Measurements from ENCODE around the gene PKM. TPM values are rescaled to one million over a fixed set of nuclear protein-coding genes. Genes with fewer than 3 reads are reported as not detected.
A peak's percentile ranks its signal among the peaks of the same experiment; 100 is the strongest.
"Not testable (repeated sequence)": the region's sequence is repeated elsewhere in the genome, so short reads cannot be mapped to it uniquely, and the experiment has no call there.

The PKM gene
- total and polyA plus RNA-seq, 12 donors, result 396 to 1,308 (median 1,056) TPM

- H3K4me1 ChIP-seq (replicated peaks in 1 of 2), result peaks cover 0 to 20% of the 10 kb centered on the region in 2 donors
- peak overlapping the region in 4 of 5 donors; percentile 38 to 70 (median 46) for H3K27ac ChIP-seq
- no peak overlapping the region for H3K4me3 ChIP-seq
- DNase-seq, result peak; percentile 43 to 74 (median 63)
- intact Hi-C loops (cut with DNase I), result no loop called here
- H3K27me3 ChIP-seq, result no peaks in the 10 kb centered on the region
- no peaks in the 10 kb centered on the region for H3K9me3 ChIP-seq (replicated peaks in 1 of 3)
- TF ChIP-seq, protein P1, sequence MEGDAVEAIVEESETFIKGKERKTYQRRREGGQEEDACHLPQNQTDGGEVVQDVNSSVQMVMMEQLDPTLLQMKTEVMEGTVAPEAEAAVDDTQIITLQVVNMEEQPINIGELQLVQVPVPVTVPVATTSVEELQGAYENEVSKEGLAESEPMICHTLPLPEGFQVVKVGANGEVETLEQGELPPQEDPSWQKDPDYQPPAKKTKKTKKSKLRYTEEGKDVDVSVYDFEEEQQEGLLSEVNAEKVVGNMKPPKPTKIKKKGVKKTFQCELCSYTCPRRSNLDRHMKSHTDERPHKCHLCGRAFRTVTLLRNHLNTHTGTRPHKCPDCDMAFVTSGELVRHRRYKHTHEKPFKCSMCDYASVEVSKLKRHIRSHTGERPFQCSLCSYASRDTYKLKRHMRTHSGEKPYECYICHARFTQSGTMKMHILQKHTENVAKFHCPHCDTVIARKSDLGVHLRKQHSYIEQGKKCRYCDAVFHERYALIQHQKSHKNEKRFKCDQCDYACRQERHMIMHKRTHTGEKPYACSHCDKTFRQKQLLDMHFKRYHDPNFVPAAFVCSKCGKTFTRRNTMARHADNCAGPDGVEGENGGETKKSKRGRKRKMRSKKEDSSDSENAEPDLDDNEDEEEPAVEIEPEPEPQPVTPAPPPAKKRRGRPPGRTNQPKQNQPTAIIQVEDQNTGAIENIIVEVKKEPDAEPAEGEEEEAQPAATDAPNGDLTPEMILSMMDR (IDR thresholded peaks at IDR 0.05), result no peak
- TF ChIP-seq POLR2A (IDR thresholded peaks at IDR 0.05), result no peak
- H3K36me3 ChIP-seq (replicated peaks in 1 of 2), result no peaks in the 10 kb centered on the region
Measured at GRCh38 chr15:72276326-72276700, 45.3 kb upstream of the PKM start.

GRCh38 chr15:72275635-72276325 is 44.8 kb upstream of the PKM start:
- Histone ChIP-seq H3K27ac (peak overlapping the region in 4 of 5 donors; percentile 38 to 70 (median 46)), H3K4me1 (replicated peaks in 1 of 2) (peaks cover 0 to 25% of the 10 kb centered on the region in 2 donors)
- intact Hi-C loops (cut with DNase I); DNase-seq; H3K36me3 ChIP-seq (replicated peaks in 1 of 2); H3K4me3 ChIP-seq; H3K9me3 ChIP-seq (replicated peaks in 1 of 3); H3K27me3 ChIP-seq: not testable (repeated sequence)

- H3K27ac ChIP-seq, result peak overlapping the region in 4 of 5 donors; percentile 18 to 94 (median 74)
- 45 to 57% (median 52%) methylated on average over 10 of the region's 10 CpGs for WGBS, 4 donors
- no peak for TF ChIP-seq POLR2A (IDR thresholded peaks at IDR 0.05)
- TF ChIP-seq, protein P1 (IDR thresholded peaks at IDR 0.05), result no peak
- peaks cover 0 to 30% of the 10 kb centered on the region in 2 donors for H3K4me1 ChIP-seq (replicated peaks in 1 of 2)
- no peaks in the 10 kb centered on the region for H3K27me3 ChIP-seq
- H3K4me3 ChIP-seq, result peak overlapping the region in 2 of 4 donors; percentile 30 to 75
- H3K9me3 ChIP-seq (replicated peaks in 1 of 3), result no peaks in the 10 kb centered on the region
- DNase-seq, result no peak
- intact Hi-C loops (cut with DNase I), result no loop called here
- peaks cover 0 to 5% of the 10 kb centered on the region in 2 donors for H3K36me3 ChIP-seq (replicated peaks in 1 of 2)
Measured at GRCh38 chr15:72272997-72273352, 42.0 kb upstream of the PKM start.

DNA sequence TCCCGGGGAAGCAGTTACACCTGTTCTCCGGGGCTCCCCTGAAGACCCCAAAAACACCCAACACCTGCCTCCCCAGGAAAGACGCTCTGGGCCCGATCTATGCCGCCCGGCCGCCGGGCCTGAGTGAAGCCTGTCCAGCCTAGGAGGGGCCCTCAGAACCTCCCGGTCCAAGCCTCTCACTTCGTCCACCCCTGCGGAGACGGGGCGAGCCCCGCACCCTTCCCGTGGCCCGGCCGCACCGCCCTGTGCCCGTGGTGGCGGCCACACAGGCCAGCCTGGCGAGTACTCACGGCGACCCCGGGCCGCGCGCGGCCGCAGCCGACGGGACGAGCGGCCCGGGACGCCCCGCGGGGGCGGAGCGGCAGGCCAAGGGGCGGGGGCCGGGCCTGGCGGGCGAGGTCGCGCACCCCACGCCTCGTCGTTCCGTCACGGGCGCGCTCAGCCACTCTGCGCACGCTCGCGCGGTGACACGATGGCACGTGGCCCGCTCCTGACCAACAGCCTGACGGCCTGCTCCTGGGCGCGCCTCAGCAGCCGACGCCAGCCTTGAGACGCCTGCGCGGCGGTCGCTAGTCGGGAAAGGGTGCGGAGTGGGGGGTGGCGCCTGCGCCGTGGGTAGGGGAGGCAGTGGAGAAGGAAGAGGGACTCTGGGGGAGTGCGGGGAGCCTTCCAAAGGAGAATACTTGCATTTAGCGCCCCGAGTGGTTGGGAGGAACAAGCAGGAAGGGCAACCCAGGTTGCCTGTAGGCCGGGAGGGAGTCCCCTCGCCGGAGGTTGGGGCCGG is 41.4 kb upstream of the PKM start, which contains the start of gene PARP6:
Gene PARP6 (minus strand): TSS at position 342 of the 784 bp plus-strand sequence. CDS start 5,077 bp downstream, outside the sequence.
- Histone ChIP-seq H3K27me3 (no peaks in the 10 kb centered on the region), H3K4me1 (replicated peaks in 1 of 2) (peaks cover 0 to 30% of the 10 kb centered on the region in 2 donors), H3K9me3 (replicated peaks in 1 of 3) (no peaks in the 10 kb centered on the region), H3K4me3 (peak within 1 kb of the TSS; percentile 43 to 75 (median 62)), H3K36me3 (replicated peaks in 1 of 2) (peaks cover 0 to 11% of the 10 kb centered on the region in 2 donors), H3K27ac (peak within 1 kb of the TSS in 4 of 5 donors; percentile 81 to 94 (median 86))
- intact Hi-C loops (cut with DNase I), result no loop called here
- TF ChIP-seq, protein P1 (IDR thresholded peaks at IDR 0.05), result peak; percentile 30 to 68 (median 64)
- TF ChIP-seq POLR2A (IDR thresholded peaks at IDR 0.05), result peak; percentile 75 to 76
- 0 to 1% (median 1%) methylated on average over 20 to 82 of the region's 82 CpGs for WGBS, 4 donors
- DNase-seq, result peak; percentile 98 to 100 (median 99)

Measured in adrenal gland (tissue), 12 donors.